Peyer's patch (tissue), 4 donors: Measurements from ENCODE around the gene VSIG8. TPM values are rescaled to one million over a fixed set of nuclear protein-coding genes. Genes with fewer than 3 reads are reported as not detected.
A peak's percentile ranks its signal among the peaks of the same experiment; 100 is the strongest.

Experiments
- DNase-seq, 3 donors: peaks; one replicate each; pipeline ENCODE4 v3.0.0-alpha.2; 2017 to 2019
- H3K27ac ChIP-seq, 4 donors: fragments of 200-600 bp; sonication (generic); one replicate each; pipeline ENCODE4 v1.5.1; 2016 to 2019
- H3K27me3 ChIP-seq, 2 donors: fragments of 200-600 bp; sonication (generic); one replicate each; pipeline ENCODE4 v1.5.1; 2019
- H3K36me3 ChIP-seq, 3 donors: fragments of 200-600 bp; sonication (generic); one replicate each; pipeline ENCODE4 v1.5.1; 2016 to 2019
- H3K4me1 ChIP-seq, 4 donors: fragments of 200-600 bp; sonication (generic); one replicate each; pipeline ENCODE4 v1.5.1; 2016 to 2019
- H3K4me3 ChIP-seq, 4 donors: fragments of 200-600 bp; sonication (generic); 1 replicate in 3 of 4; 2 replicates in 1 of 4; pipeline ENCODE4 v1.5.1; 2016 to 2019; ENCODE audit warnings: mild to moderate bottlenecking in 1 of 4
- H3K9me3 ChIP-seq, 4 donors: fragments of 200-600 bp; sonication (generic); one replicate each; pipeline ENCODE4 v1.5.1; 2016 to 2019; ENCODE audit warnings: mild to moderate bottlenecking in 1 of 4
- CTCF ChIP-seq, 6 experiments: fragments of 450-650 bp in 4 of 6; fragments of 200-600 bp in 2 of 6; sonication (generic) in 1 of 6; IDR thresholded peaks; one replicate each; pipeline ENCODE4 v1.5.1; 2017 to 2019; ENCODE audit warnings: antibody characterized with exemption in 6 of 6, mild to moderate bottlenecking in 3 of 6, moderate library complexity in 1 of 6
- POLR2A ChIP-seq, 2 donors: fragments of 450-650 bp; IDR thresholded peaks; one replicate each; pipeline ENCODE4 v1.5.1; 2017; ENCODE audit warnings: antibody characterized with exemption in 2 of 2, mild to moderate bottlenecking in 2 of 2, moderate library complexity in 2 of 2
- total RNA-seq, 4 donors: library from RNA; depleted of rRNA; stranded (reverse); fragments of >200 nt; gene quantifications; one replicate each; pipeline ENCODE4 v1.1.0, GENCODE V29; 2016

The VSIG8 gene
- total RNA-seq, 4 donors from 2014 or later: 0.85 TPM; not detected in 3

GRCh38 chr1:159868766-159869165, 6.3 kb upstream of the VSIG8 start:
- DNase-seq: no peak
- Histone ChIP-seq H3K4me1 (peaks cover 0 to 22% (median 3%) of the 10 kb centered on the region in 4 donors), H3K4me3 (no peak overlapping the region), H3K9me3 (no peaks in the 10 kb centered on the region), H3K27ac (peak overlapping the region in 2 of 4 donors; percentile 78 to 84), H3K27me3 (no peaks in the 10 kb centered on the region), H3K36me3 (no peaks in the 10 kb centered on the region)
- no peak for TF ChIP-seq CTCF (IDR thresholded peaks at IDR 0.05)
- TF ChIP-seq POLR2A (IDR thresholded peaks at IDR 0.05): no peak

- Histone ChIP-seq H3K9me3 (no peaks in the 10 kb centered on the region), H3K36me3 (no peaks in the 10 kb centered on the region), H3K4me1 (peaks cover 0 to 22% (median 3%) of the 10 kb centered on the region in 4 donors), H3K4me3 (no peak overlapping the region), H3K27me3 (no peaks in the 10 kb centered on the region), H3K27ac (peak overlapping the region in 3 of 4 donors; percentile 59 to 84 (median 78))
- DNase-seq: peak in 2 of 3 donors; percentile 86 to 88
- TF ChIP-seq CTCF (IDR thresholded peaks at IDR 0.05) (no peak), POLR2A (IDR thresholded peaks at IDR 0.05) (peak in 1 of 2 donors; percentile 45)
Observed at GRCh38 chr1:159867664-159868026, 5.2 kb upstream of the VSIG8 start.

GRCh38 chr1:159866905-159867663, 4.6 kb upstream of the VSIG8 start:
- Histone ChIP-seq H3K27me3 (no peaks in the 10 kb centered on the region), H3K36me3 (no peaks in the 10 kb centered on the region), H3K27ac (peak overlapping the region in 3 of 4 donors; percentile 16 to 84 (median 78)), H3K9me3 (no peaks in the 10 kb centered on the region), H3K4me1 (peaks cover 0 to 22% (median 3%) of the 10 kb centered on the region in 4 donors), H3K4me3 (no peak overlapping the region)
- TF ChIP-seq CTCF (IDR thresholded peaks at IDR 0.05): no peak
- no peak for TF ChIP-seq POLR2A (IDR thresholded peaks at IDR 0.05)
- DNase-seq: no peak

- H3K27me3 ChIP-seq: no peaks in the 10 kb centered on the region
- TF ChIP-seq CTCF (IDR thresholded peaks at IDR 0.05): no peak
- no peak for TF ChIP-seq POLR2A (IDR thresholded peaks at IDR 0.05)
- DNase-seq: no peak
- H3K4me3 ChIP-seq: no peak overlapping the region
- no peaks in the 10 kb centered on the region for H3K9me3 ChIP-seq
- H3K36me3 ChIP-seq: no peaks in the 10 kb centered on the region
- peaks cover 0 to 22% (median 3%) of the 10 kb centered on the region in 4 donors for H3K4me1 ChIP-seq
- H3K27ac ChIP-seq: no peak overlapping the region
Observed at GRCh38 chr1:159866066-159866465, 3.6 kb upstream of the VSIG8 start.

GRCh38 chr1:159864262-159864661, 1.8 kb upstream of the VSIG8 start:
- Histone ChIP-seq H3K4me3 (no peak overlapping the region), H3K27ac (no peak overlapping the region), H3K9me3 (no peaks in the 10 kb centered on the region), H3K36me3 (no peaks in the 10 kb centered on the region), H3K27me3 (no peaks in the 10 kb centered on the region), H3K4me1 (peaks cover 0 to 20% (median 3%) of the 10 kb centered on the region in 4 donors)
- TF ChIP-seq CTCF (IDR thresholded peaks at IDR 0.05): no peak
- TF ChIP-seq POLR2A (IDR thresholded peaks at IDR 0.05): no peak
- no peak for DNase-seq
